ENCODE data around the gene ZNRF4. TPM values are rescaled to one million over a fixed set of nuclear protein-coding genes. Genes with fewer than 3 reads are reported as not detected.

The ZNRF4 gene
- total and polyA plus RNA-seq, 10 of the 15 experiments (the other 5 are each of a cell fraction or from before 2014, with no cell fraction given) = not detected

DNA sequence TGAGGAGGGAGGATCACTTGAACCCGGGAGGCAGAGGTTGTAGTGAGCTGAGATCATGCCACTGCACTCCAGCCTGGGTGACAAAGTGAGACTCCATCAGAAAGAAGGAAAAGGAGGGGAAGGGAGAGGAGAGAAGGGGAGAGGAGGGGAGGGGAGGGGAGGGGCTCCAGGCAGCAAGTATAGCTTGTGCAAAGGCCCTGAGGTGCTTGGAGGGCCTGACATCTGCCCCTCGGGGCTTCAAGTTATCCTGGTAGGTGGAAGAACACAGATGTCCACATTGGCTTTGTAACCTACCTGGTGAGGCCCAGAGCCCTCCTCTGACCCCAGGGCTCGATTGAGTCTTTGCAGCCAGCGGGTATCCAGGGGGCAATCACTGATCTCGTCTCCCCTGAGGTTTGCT lies 11.5 kb upstream of the ZNRF4 start (continued):
- TF ChIP-seq MEF2A (IDR thresholded peaks at IDR 0.05; ENCODE audit: insufficient read depth, low read depth, low read length) (no peak), CHD4 (IDR thresholded peaks at IDR 0.05) (no peak), NR2C2 (IDR thresholded peaks at IDR 0.05; ENCODE audit: borderline replicate concordance, control insufficient read depth, insufficient read length, low read depth) (no peak), IRF4 (IDR thresholded peaks at IDR 0.05; ENCODE audit: low read depth, low read length) (no peak), EGR1 (IDR thresholded peaks at IDR 0.05; ENCODE audit: borderline replicate concordance in 1 of 2, low read depth in 2 of 2, low read length in 2 of 2) (no peak), SMARCA5 (IDR thresholded peaks at IDR 0.05) (no peak)
- TF ChIP-seq, protein P1, sequence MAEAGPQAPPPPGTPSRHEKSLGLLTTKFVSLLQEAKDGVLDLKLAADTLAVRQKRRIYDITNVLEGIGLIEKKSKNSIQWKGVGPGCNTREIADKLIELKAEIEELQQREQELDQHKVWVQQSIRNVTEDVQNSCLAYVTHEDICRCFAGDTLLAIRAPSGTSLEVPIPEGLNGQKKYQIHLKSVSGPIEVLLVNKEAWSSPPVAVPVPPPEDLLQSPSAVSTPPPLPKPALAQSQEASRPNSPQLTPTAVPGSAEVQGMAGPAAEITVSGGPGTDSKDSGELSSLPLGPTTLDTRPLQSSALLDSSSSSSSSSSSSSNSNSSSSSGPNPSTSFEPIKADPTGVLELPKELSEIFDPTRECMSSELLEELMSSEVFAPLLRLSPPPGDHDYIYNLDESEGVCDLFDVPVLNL (IDR thresholded peaks at IDR 0.05; ENCODE audit: low read depth, low read length) = no peak

DNA sequence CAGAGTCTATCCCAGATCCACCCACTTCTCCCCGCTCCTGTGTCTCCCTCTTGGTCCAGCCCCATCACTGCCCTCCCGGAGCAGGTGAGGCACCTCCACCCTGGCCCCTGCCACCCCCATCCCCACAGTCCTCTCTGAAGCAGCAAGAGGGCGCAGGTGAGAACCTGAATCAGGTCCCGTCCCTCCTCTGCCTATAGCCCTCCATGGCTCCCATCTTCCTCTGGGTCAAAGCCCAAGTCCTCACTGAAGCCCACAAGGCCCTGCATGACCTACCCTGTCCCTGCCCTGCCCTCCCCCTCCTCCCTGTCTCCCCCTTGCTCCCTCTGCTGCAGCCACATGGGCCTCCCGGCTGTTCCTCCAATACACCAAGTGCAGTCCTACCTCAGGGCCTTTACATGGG lies 10.8 kb upstream of the ZNRF4 start:
- H3K27ac ChIP-seq (ENCODE audit: control insufficient read depth, insufficient read depth) = no peak overlapping the region
- no TSS peak for BruUV-seq (replicated peaks)
- ChIA-PET SMC1A (ENCODE audit: uncharacterized antibody, unreplicated experiment) (no interaction called here), CTCF (no interaction called here), RAD21 (ENCODE audit: unreplicated experiment) (no interaction called here), POLR2A (interaction anchor here (0.6 kb wide), 1 partner anchor 516 kb away, joined by 5 read pairs; no protein-coding TSS in a partner anchor)
- H3K4me2 ChIP-seq (ENCODE audit: control insufficient read depth, insufficient read depth) = no peak overlapping the region
- intact Hi-C loops (cut with micrococcal nuclease; ENCODE audit: unreplicated experiment) (no loop called here), in situ Hi-C loops (cut with MboI) (no loop called here)
- no peak for ATAC-seq
- no peak overlapping the region for H2AFZ ChIP-seq (ENCODE audit: control insufficient read depth, low read depth, low read length)
- no peak for FAIRE-seq
- no peak overlapping the region for H3K4me3 ChIP-seq
- no peaks in the 10 kb centered on the region for H3K9me3 ChIP-seq (replicated peaks; ENCODE audit: control insufficient read depth, insufficient read depth, low read length)
- no peaks in the 10 kb centered on the region for H3K36me3 ChIP-seq (ENCODE audit: control insufficient read depth in 2 of 2, insufficient read depth in 2 of 2, low read length in 1 of 2)
- no peak overlapping the region for H3K9ac ChIP-seq (ENCODE audit: control insufficient read depth, insufficient read depth, low read length)
- no peaks in the 10 kb centered on the region for H3K4me1 ChIP-seq (ENCODE audit: control insufficient read depth, insufficient read depth, low read length)
- TF ChIP-seq RUNX3 (IDR thresholded peaks at IDR 0.05; ENCODE audit: low read length) (no peak), RELA (IDR thresholded peaks at IDR 0.05; ENCODE audit: borderline replicate concordance, partially characterized antibody) (no peak), STAT1 (conservative IDR thresholded peaks at IDR 0.05) (no peak), TARDBP (IDR thresholded peaks at IDR 0.05; ENCODE audit: borderline replicate concordance) (no peak), ZNF217 (IDR thresholded peaks at IDR 0.05) (no peak), STAT3 (IDR thresholded peaks at IDR 0.05; ENCODE audit: low read depth, low read length) (no peak), RAD21 (IDR thresholded peaks at IDR 0.05; ENCODE audit: insufficient read depth, low read depth, low read length) (no peak), CEBPB (IDR thresholded peaks at IDR 0.05; ENCODE audit: borderline replicate concordance in 1 of 2, low read depth in 2 of 2, low read length in 2 of 2) (no peak), RAD51 (IDR thresholded peaks at IDR 0.05) (no peak), ZNF24 (IDR thresholded peaks at IDR 0.05) (no peak), PAX8 (IDR thresholded peaks at IDR 0.05) (no peak)
- TF ChIP-seq, protein P2, sequence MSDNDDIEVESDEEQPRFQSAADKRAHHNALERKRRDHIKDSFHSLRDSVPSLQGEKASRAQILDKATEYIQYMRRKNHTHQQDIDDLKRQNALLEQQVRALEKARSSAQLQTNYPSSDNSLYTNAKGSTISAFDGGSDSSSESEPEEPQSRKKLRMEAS (IDR thresholded peaks at IDR 0.05; ENCODE audit: low read depth, low read length) = no peak
- TF ChIP-seq, protein P3, sequence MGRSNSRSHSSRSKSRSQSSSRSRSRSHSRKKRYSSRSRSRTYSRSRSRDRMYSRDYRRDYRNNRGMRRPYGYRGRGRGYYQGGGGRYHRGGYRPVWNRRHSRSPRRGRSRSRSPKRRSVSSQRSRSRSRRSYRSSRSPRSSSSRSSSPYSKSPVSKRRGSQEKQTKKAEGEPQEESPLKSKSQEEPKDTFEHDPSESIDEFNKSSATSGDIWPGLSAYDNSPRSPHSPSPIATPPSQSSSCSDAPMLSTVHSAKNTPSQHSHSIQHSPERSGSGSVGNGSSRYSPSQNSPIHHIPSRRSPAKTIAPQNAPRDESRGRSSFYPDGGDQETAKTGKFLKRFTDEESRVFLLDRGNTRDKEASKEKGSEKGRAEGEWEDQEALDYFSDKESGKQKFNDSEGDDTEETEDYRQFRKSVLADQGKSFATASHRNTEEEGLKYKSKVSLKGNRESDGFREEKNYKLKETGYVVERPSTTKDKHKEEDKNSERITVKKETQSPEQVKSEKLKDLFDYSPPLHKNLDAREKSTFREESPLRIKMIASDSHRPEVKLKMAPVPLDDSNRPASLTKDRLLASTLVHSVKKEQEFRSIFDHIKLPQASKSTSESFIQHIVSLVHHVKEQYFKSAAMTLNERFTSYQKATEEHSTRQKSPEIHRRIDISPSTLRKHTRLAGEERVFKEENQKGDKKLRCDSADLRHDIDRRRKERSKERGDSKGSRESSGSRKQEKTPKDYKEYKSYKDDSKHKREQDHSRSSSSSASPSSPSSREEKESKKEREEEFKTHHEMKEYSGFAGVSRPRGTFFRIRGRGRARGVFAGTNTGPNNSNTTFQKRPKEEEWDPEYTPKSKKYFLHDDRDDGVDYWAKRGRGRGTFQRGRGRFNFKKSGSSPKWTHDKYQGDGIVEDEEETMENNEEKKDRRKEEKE (IDR thresholded peaks at IDR 0.05) = no peak
- H3K27me3 ChIP-seq (replicated peaks in 1 of 2; ENCODE audit: control insufficient read depth in 2 of 2, insufficient read depth in 2 of 2, low read length in 1 of 2) = no peaks in the 10 kb centered on the region
- 30% methylated on average over 5 of the region's 5 CpGs for WGBS (ENCODE audit: insufficient coverage, insufficient replicate concordance, low lambda C conversion rate, missing lambda C conversion rate)
- H3K79me2 ChIP-seq (ENCODE audit: control insufficient read depth, insufficient read depth, low read length) = no peaks in the 10 kb centered on the region
- no peak for DNase-seq (ENCODE audit: low read depth, low spot score)
- no peaks in the 10 kb centered on the region for H4K20me1 ChIP-seq (ENCODE audit: control insufficient read depth, insufficient read depth)

Data from GM12878 (cell line).